Esophagus squamous epithelium (tissue), 4 donors: Measurements from ENCODE around the gene METTL23.

ENCODE experiments used
- CTCF ChIP-seq, 6 experiments: fragments of 450-650 bp in 4 of 6; fragments of 200-600 bp in 2 of 6; sonication (generic) in 2 of 6; IDR thresholded peaks; one replicate each; pipeline ENCODE4 v1.5.1; 2016 to 2019; ENCODE audit warnings: antibody characterized with exemption in 6 of 6, mild to moderate bottlenecking in 4 of 6, moderate library complexity in 4 of 6
- POLR2A ChIP-seq, 4 donors: fragments of 450-650 bp; IDR thresholded peaks; one replicate each; pipeline ENCODE4 v1.6.1; 2017; ENCODE audit warnings: antibody characterized with exemption in 4 of 4, mild to moderate bottlenecking in 4 of 4, moderate library complexity in 3 of 4

- TF ChIP-seq POLR2A (IDR thresholded peaks at IDR 0.05) = no peak
- no peak for TF ChIP-seq CTCF (IDR thresholded peaks at IDR 0.05)
These were observed 38.4 kb upstream of the METTL23 start for GRCh38 chr17:76688165-76688622.
